H9 (cell line): ENCODE data around the gene CLIP4. TPM values are rescaled to one million over a fixed set of nuclear protein-coding genes. Genes with fewer than 3 reads are reported as not detected.

ENCODE experiments used
- DNase-seq: peaks from one replicate; pipeline ENCODE4 v3.0.0-alpha.2; 2017
- H2AFZ ChIP-seq: one replicate; pipeline ENCODE4 v1.6.1; 2013; ENCODE audit warnings: mild to moderate bottlenecking, low read length, control low read depth, moderate library complexity
- H2AK5ac ChIP-seq: 2 replicates; pipeline ENCODE4 v1.6.1; 2013; ENCODE audit warnings: low read length, control low read depth, mixed read lengths; ENCODE audit not compliant: insufficient read length
- H2BK120ac ChIP-seq: one replicate; pipeline ENCODE4 v1.6.1; 2013; ENCODE audit warnings: low read depth, mild to moderate bottlenecking, low read length, control low read depth, inconsistent platforms; ENCODE audit not compliant: poor library complexity, severe bottlenecking
- H2BK12ac ChIP-seq: 2 replicates; pipeline ENCODE4 v1.6.1; 2013; ENCODE audit warnings: low read length, control low read depth, mixed read lengths, low read depth; ENCODE audit not compliant: insufficient read length
- H2BK15ac ChIP-seq: 2 replicates; pipeline ENCODE4 v1.6.1; 2013; ENCODE audit warnings: low read depth, low read length, control low read depth
- H2BK20ac ChIP-seq: one replicate; pipeline ENCODE4 v1.6.1; 2013; ENCODE audit warnings: low read depth, mild to moderate bottlenecking, low read length, control low read depth, inconsistent platforms; ENCODE audit not compliant: poor library complexity, severe bottlenecking
- H2BK5ac ChIP-seq: 2 replicates; pipeline ENCODE4 v1.6.1; 2013; ENCODE audit warnings: low read length, control low read depth, mixed read lengths; ENCODE audit not compliant: insufficient read length
- H3K14ac ChIP-seq: 2 replicates; pipeline ENCODE4 v1.6.1; 2013; ENCODE audit warnings: low read length, control low read depth; ENCODE audit not compliant: insufficient read depth
- H3K18ac ChIP-seq: 2 replicates; pipeline ENCODE4 v1.6.1; 2013; ENCODE audit warnings: low read depth, mild to moderate bottlenecking, mixed read lengths, low read length, control low read depth; ENCODE audit not compliant: insufficient read length
- H3K23ac ChIP-seq: 2 replicates; pipeline ENCODE4 v1.6.1; 2013; ENCODE audit warnings: low read length, control low read depth, mixed read lengths, low read depth; ENCODE audit not compliant: insufficient read length
- H3K23me2 ChIP-seq: 2 replicates; pipeline ENCODE4 v1.6.1; 2013; ENCODE audit warnings: low read depth, mild to moderate bottlenecking, mixed read lengths, low read length, control low read depth; ENCODE audit not compliant: insufficient read length, poor library complexity, severe bottlenecking
- H3K27ac ChIP-seq: 2 replicates; pipeline ENCODE4 v1.5.1; 2013; ENCODE audit warnings: low read length, control low read depth, mixed read lengths, low read depth; ENCODE audit not compliant: insufficient read length
- H3K27me3 ChIP-seq: 2 replicates; pipeline ENCODE4 v1.6.1; 2013; ENCODE audit warnings: low read length, control low read depth, inconsistent platforms; ENCODE audit not compliant: insufficient read depth
- H3K4ac ChIP-seq: 2 replicates; pipeline ENCODE4 v1.6.1; 2013; ENCODE audit warnings: low read depth, mild to moderate bottlenecking, control low read depth, inconsistent platforms, low read length, moderate library complexity
- H3K4me1 ChIP-seq: 2 replicates; pipeline ENCODE4 v1.6.1; 2013; ENCODE audit warnings: low read length, control low read depth, inconsistent platforms; ENCODE audit not compliant: insufficient read depth
- H3K4me2 ChIP-seq: 2 replicates; pipeline ENCODE4 v1.6.1; 2013; ENCODE audit warnings: low read length, control low read depth, mixed read lengths; ENCODE audit not compliant: insufficient read length, insufficient read depth
- H3K56ac ChIP-seq: 2 replicates; pipeline ENCODE4 v1.6.1; 2013; ENCODE audit warnings: low read depth, mild to moderate bottlenecking, mixed read lengths, low read length, control low read depth; ENCODE audit not compliant: insufficient read length
- H3K79me1 ChIP-seq: 2 replicates; pipeline ENCODE4 v1.6.1; 2013; ENCODE audit warnings: low read depth, mild to moderate bottlenecking, moderate library complexity, low read length, control low read depth, inconsistent platforms; ENCODE audit not compliant: insufficient read depth, poor library complexity, severe bottlenecking
- H3K79me2 ChIP-seq: 2 replicates; pipeline ENCODE4 v1.6.1; 2013; ENCODE audit warnings: low read length, control low read depth, inconsistent platforms; ENCODE audit not compliant: insufficient read depth
- H3K9ac ChIP-seq: 2 replicates; pipeline ENCODE4 v1.6.1; 2013; ENCODE audit warnings: low read length, control low read depth, mixed read lengths; ENCODE audit not compliant: insufficient read length; ENCODE audit errors: extremely low read depth
- H3K9me3 ChIP-seq: one replicate; pipeline ENCODE4 v1.6.1; 2013; ENCODE audit warnings: low read depth, low read length, inconsistent platforms; ENCODE audit not compliant: control insufficient read depth
- H3T11ph ChIP-seq: one replicate; pipeline ENCODE4 v1.6.1; 2013; ENCODE audit warnings: mild to moderate bottlenecking, low read length, control low read depth, inconsistent platforms
- H4K20me1 ChIP-seq: one replicate; pipeline ENCODE4 v1.6.1; 2013; ENCODE audit not compliant: control insufficient read depth, insufficient read length, insufficient read depth
- H4K5ac ChIP-seq: 2 replicates; pipeline ENCODE4 v1.6.1; 2013; ENCODE audit warnings: low read depth, mild to moderate bottlenecking, mixed read lengths, low read length, control low read depth; ENCODE audit not compliant: insufficient read length
- H4K8ac ChIP-seq: replicated peaks from 2 replicates; pipeline ENCODE4 v1.6.1; 2013; ENCODE audit warnings: low read length, control low read depth, mixed read lengths, low read depth; ENCODE audit not compliant: insufficient read length
- H4K91ac ChIP-seq: 2 replicates; pipeline ENCODE4 v1.6.1; 2013; ENCODE audit warnings: low read depth, mild to moderate bottlenecking, moderate library complexity, mixed read lengths, low read length, control low read depth; ENCODE audit not compliant: insufficient read length
- H3K27ac Mint-ChIP-seq, 3 experiments: 2 replicates in 2 of 3; 3 replicates in 1 of 3; pipeline ENCODE4 v1.8.0; 2020 to 2021; ENCODE audit warnings: mixed read lengths in 3 of 3, mild to moderate bottlenecking in 1 of 3, moderate library complexity in 1 of 3
- H3K27me3 Mint-ChIP-seq: 2 replicates; pipeline ENCODE4 v1.8.0; 2021; ENCODE audit warnings: low read depth, mild to moderate bottlenecking, moderate library complexity, mixed read lengths
- H3K36me3 Mint-ChIP-seq, 3 experiments: 2 replicates in 2 of 3; 3 replicates in 1 of 3; pipeline ENCODE4 v1.8.0; 2020 to 2021; ENCODE audit warnings: low read depth in 3 of 3, mixed read lengths in 3 of 3; ENCODE audit not compliant: insufficient read depth in 1 of 3
- H3K4me1 Mint-ChIP-seq, 2 experiments: 2 replicates each; pipeline ENCODE4 v1.8.0; 2020; ENCODE audit warnings: mixed read lengths in 2 of 2
- H3K4me3 Mint-ChIP-seq, 2 experiments: 2 replicates in 1 of 2; 3 replicates in 1 of 2; pipeline ENCODE4 v1.8.0; 2020 to 2021; ENCODE audit warnings: mild to moderate bottlenecking in 2 of 2, mixed read lengths in 2 of 2, moderate library complexity in 1 of 2
- H3K9me3 Mint-ChIP-seq, 2 experiments: 2 replicates in 1 of 2; 3 replicates in 1 of 2; pipeline ENCODE4 v1.8.0; 2020; ENCODE audit warnings: mild to moderate bottlenecking in 2 of 2, mixed read lengths in 2 of 2, moderate library complexity in 1 of 2
- CTCF ChIP-seq: fragments of 200-600 bp; sonication (generic); conservative IDR thresholded peaks from 3 replicates; pipeline ENCODE4 v1.8.0; 2021; ENCODE audit warnings: antibody characterized with exemption, mild to moderate bottlenecking
- WGBS: extraction: QIAGEN DNeasy Blood & Tissue Kit; methylation state at CpG from one replicate; pipeline ENCODE4 v1.1.7; 2013; ENCODE audit warnings: missing lambda C conversion rate, low lambda C conversion rate, mixed read lengths; ENCODE audit not compliant: insufficient read length; ENCODE audit errors: extremely low coverage; 5-methylcytosine and 5-hydroxymethylcytosine counted together
- total RNA-seq: library from RNA; stranded (reverse); gene quantifications from 2 replicates; pipeline ENCODE4 v1.2.1, GENCODE V29; 2021

The CLIP4 gene
- total RNA-seq, 1 experiment from 2014 or later = 0.66 TPM

- Histone ChIP-seq H3K79me2 (no peaks in the 10 kb centered on the region), H4K8ac (no peak overlapping the region), H3K23me2 (no peaks in the 10 kb centered on the region), H3K27me3 (no peaks in the 10 kb centered on the region), H2BK120ac (no peak overlapping the region), H4K91ac (no peak overlapping the region), H4K5ac (no peak overlapping the region), H3K9me3 (peaks cover 8% of the 10 kb centered on the region), H2AK5ac (no peak overlapping the region), H2BK20ac (no peak overlapping the region), H2BK15ac (no peak overlapping the region), H3K79me1 (no peaks in the 10 kb centered on the region), H3K27ac (no peak overlapping the region), H2AFZ (no peak overlapping the region), H3K23ac (no peak overlapping the region), H3K14ac (no peak overlapping the region), H4K20me1 (no peaks in the 10 kb centered on the region), H3K9ac (no peak overlapping the region), H3K4me2 (no peak overlapping the region), H3T11ph (no peak overlapping the region), H3K18ac (no peak overlapping the region), H2BK5ac (no peak overlapping the region), H3K4ac (no peak overlapping the region), H3K56ac (no peak overlapping the region), H2BK12ac (no peak overlapping the region), H3K4me1 (no peaks in the 10 kb centered on the region)
- H3K27me3 Mint-ChIP-seq = peaks cover 2% of the 10 kb centered on the region; the same call in 1 of the 2 replicates
- no peak for DNase-seq
- H3K4me1 Mint-ChIP-seq = peaks cover 0 to 4% of the 10 kb centered on the region in 2 experiments; a peak in 2 of 4 replicates
- no peak overlapping the region for H3K27ac Mint-ChIP-seq
- no CpG with 5 or more reads among the region's 12 CpGs for WGBS
- peaks cover 0 to 7% (median 3%) of the 10 kb centered on the region in 3 experiments; a peak in 4 of 7 replicates for H3K36me3 Mint-ChIP-seq
- no peak overlapping the region for H3K4me3 Mint-ChIP-seq
- TF ChIP-seq CTCF = no peak
- peaks cover 14 to 15% of the 10 kb centered on the region in 2 experiments for H3K9me3 Mint-ChIP-seq
Observed at GRCh38 chr2:29080886-29081743, 34.1 kb upstream of the CLIP4 start.
